ENCODE results near the gene AP3D1.

Gene AP3D1

GRCh38 chr19:2117215-2117960, 34.0 kb downstream of the AP3D1 start:
- H3K36me3 Mint-ChIP-seq (ENCODE audit: low read depth) = peaks cover 94% of the 10 kb centered on the region
- DNase-seq = no peak
- no peak overlapping the region for H3K4me3 Mint-ChIP-seq
- H3K9me3 Mint-ChIP-seq = no peaks in the 10 kb centered on the region
- H3K4me1 Mint-ChIP-seq (ENCODE audit: low read depth) = peaks cover 4% of the 10 kb centered on the region
- no peak overlapping the region for H3K27ac Mint-ChIP-seq
- H3K27me3 Mint-ChIP-seq = no peaks in the 10 kb centered on the region

- H3K4me3 Mint-ChIP-seq = no peak overlapping the region
- no peak for DNase-seq
- H3K27ac Mint-ChIP-seq = no peak overlapping the region
- H3K36me3 Mint-ChIP-seq (ENCODE audit: low read depth) = peaks cover 96% of the 10 kb centered on the region
- no peaks in the 10 kb centered on the region for H3K9me3 Mint-ChIP-seq
- peaks cover 7% of the 10 kb centered on the region for H3K4me1 Mint-ChIP-seq (ENCODE audit: low read depth)
- no peaks in the 10 kb centered on the region for H3K27me3 Mint-ChIP-seq
Measured at GRCh38 chr19:2116507-2116906, 34.9 kb downstream of the AP3D1 start.

DNA sequence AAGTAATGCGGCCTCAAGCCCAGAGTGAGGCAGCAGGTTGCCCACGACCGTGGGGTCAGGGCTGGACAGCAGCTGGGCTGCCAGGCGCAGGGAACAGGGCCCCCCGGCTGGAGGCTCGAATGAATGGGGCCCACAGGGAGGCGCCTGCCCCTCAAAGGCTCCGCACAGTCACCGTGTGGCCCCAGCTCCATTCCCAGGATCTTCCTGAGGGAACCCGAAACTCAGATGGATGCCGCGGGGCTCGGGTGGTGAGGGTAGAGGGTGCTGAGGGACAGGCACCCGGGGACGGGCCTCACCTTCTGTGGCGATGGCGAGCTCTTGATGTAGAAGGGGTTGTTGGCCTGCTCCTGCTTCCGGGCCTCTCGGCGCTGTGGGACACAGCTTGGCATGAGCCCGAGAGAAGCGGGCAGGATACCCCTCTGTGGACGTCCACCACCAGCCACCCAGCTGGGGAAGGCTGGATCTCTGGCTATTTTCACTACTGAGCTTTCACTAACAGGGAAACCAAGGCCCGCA, 35.4 kb downstream of the AP3D1 start:
- Mint-ChIP-seq H3K4me1 (ENCODE audit: low read depth) (peaks cover 7% of the 10 kb centered on the region), H3K27ac (no peak overlapping the region), H3K27me3 (no peaks in the 10 kb centered on the region), H3K9me3 (no peaks in the 10 kb centered on the region), H3K4me3 (no peak overlapping the region), H3K36me3 (ENCODE audit: low read depth) (peaks cover 94% of the 10 kb centered on the region)
- no peak for DNase-seq

DNA sequence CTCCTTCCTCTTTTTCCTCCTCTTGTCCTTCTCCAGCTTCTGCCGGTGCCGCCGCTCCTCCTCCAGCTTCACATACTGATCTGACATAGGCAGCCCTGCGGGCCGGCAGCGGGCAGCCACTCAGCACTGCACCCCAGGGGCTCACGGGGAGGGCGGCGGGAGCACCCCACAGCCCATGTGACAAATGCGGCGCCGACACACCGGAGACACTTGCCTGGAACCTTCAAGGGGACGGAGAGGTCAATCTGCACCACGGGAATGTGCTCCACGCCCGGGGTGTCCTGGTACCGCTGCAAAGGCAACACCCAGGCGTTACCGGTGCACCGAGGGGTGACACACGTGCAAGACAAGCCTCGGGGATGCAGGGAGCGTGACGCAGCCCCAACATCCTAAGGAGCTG, 36.0 kb downstream of the AP3D1 start:
- Mint-ChIP-seq H3K9me3 (no peaks in the 10 kb centered on the region), H3K36me3 (ENCODE audit: low read depth) (peaks cover 93% of the 10 kb centered on the region), H3K4me3 (no peak overlapping the region), H3K4me1 (ENCODE audit: low read depth) (peaks cover 7% of the 10 kb centered on the region), H3K27ac (no peak overlapping the region), H3K27me3 (no peaks in the 10 kb centered on the region)
- DNase-seq = no peak

DNA sequence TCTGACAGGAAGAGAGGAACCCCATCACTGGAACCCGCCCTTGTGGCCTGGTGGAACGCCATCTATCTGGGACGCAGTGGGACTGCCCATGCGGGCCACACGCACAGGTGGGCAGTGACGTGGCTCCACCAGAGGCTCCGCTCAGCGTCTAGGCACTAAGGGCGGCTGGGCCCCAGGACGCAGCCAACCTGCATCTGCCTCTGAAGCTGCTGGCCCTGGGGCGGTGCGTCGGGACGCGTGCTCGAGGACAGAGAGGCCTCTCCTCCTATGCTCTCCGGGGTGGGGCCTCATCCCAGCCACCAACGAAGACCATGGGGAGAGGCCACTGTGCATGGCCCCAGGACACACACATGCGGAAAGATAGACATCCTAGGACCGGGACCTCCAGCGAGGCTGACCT, 36.5 kb downstream of the AP3D1 start:
- peaks cover 7% of the 10 kb centered on the region for H3K4me1 Mint-ChIP-seq (ENCODE audit: low read depth)
- DNase-seq = no peak
- H3K4me3 Mint-ChIP-seq = no peak overlapping the region
- no peaks in the 10 kb centered on the region for H3K27me3 Mint-ChIP-seq
- H3K9me3 Mint-ChIP-seq = no peaks in the 10 kb centered on the region
- no peak overlapping the region for H3K27ac Mint-ChIP-seq
- peaks cover 93% of the 10 kb centered on the region for H3K36me3 Mint-ChIP-seq (ENCODE audit: low read depth)

DNA sequence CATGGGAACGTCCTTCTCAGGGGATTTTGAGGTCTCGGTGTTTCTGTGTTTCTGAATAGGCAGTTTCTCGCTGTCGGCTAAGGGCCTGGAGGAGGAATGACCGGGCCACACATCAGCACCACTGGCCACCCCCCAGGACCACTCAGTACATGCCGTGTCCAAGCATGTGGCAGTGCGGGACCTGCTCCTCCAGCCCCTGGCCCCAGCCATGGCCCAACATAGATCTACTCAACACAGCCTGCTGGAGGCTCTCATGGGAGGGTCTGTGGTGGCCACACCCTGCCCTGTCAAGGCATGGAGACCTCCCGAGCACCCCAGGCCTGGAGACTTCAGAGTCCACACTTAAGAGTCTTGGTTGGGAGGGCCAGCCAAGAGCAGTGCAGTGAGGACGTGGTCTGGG, 37.1 kb downstream of the AP3D1 start:
- no peaks in the 10 kb centered on the region for H3K9me3 Mint-ChIP-seq
- peaks cover 7% of the 10 kb centered on the region for H3K4me1 Mint-ChIP-seq (ENCODE audit: low read depth)
- no peak overlapping the region for H3K4me3 Mint-ChIP-seq
- H3K27me3 Mint-ChIP-seq = no peaks in the 10 kb centered on the region
- no peak for DNase-seq
- H3K36me3 Mint-ChIP-seq (ENCODE audit: low read depth) = peaks cover 94% of the 10 kb centered on the region
- H3K27ac Mint-ChIP-seq = peak overlapping the region; percentile 39

DNA sequence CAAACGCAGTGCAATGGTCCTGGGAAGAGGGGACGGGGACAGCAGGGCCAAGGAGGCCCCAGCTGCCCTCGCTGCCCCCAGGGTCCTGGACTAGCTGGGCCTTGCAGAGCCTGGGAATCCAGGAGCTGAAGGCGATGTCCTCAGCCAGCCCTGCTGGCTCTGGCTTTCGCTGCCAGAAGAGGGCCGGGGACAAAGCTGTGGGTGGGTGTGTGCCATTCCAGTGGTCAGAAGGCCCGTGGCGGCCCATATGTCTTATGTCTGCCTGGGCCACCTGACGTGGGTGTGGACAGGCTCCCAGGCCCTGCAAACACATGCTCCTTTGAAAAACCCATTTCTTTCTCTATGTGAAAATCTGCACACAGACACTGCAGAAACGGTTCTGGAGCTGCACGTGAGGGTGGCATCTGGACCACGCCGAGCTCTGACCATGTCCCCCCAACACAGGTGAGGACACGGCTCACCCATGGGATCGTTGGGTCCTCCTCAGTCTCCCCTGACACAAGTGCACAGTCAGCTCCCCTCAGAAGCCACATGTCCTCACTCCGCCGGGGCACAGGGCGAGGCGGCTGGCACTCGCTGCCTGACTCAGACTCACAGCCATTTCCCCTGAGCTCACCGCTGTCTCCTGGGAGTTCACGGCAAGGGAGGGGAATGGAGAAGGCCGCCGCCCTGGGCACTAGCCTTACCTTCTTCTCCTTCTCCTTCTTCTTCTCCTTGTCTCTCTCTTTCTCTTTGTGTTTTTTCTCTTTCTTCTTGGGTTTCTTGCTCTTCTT, 37.7 kb downstream of the AP3D1 start:
- Mint-ChIP-seq H3K9me3 (no peaks in the 10 kb centered on the region), H3K4me1 (ENCODE audit: low read depth) (peaks cover 7% of the 10 kb centered on the region), H3K4me3 (no peak overlapping the region), H3K27ac (peak overlapping the region; percentile 39), H3K27me3 (no peaks in the 10 kb centered on the region), H3K36me3 (ENCODE audit: low read depth) (peaks cover 93% of the 10 kb centered on the region)
- DNase-seq = no peak

- Mint-ChIP-seq H3K36me3 (ENCODE audit: low read depth) (peaks cover 93% of the 10 kb centered on the region), H3K27me3 (no peaks in the 10 kb centered on the region), H3K27ac (peak overlapping the region; percentile 86), H3K4me3 (no peak overlapping the region), H3K4me1 (ENCODE audit: low read depth) (peaks cover 7% of the 10 kb centered on the region), H3K9me3 (no peaks in the 10 kb centered on the region)
- no peak for DNase-seq
Measured at GRCh38 chr19:2112516-2113320, 38.6 kb downstream of the AP3D1 start.

GRCh38 chr19:2111886-2112285, 39.5 kb downstream of the AP3D1 start:
- H3K4me3 Mint-ChIP-seq = no peak overlapping the region
- H3K9me3 Mint-ChIP-seq = no peaks in the 10 kb centered on the region
- H3K36me3 Mint-ChIP-seq (ENCODE audit: low read depth) = peaks cover 93% of the 10 kb centered on the region
- H3K27ac Mint-ChIP-seq = no peak overlapping the region
- no peaks in the 10 kb centered on the region for H3K27me3 Mint-ChIP-seq
- H3K4me1 Mint-ChIP-seq (ENCODE audit: low read depth) = peaks cover 7% of the 10 kb centered on the region
- DNase-seq = no peak

DNA sequence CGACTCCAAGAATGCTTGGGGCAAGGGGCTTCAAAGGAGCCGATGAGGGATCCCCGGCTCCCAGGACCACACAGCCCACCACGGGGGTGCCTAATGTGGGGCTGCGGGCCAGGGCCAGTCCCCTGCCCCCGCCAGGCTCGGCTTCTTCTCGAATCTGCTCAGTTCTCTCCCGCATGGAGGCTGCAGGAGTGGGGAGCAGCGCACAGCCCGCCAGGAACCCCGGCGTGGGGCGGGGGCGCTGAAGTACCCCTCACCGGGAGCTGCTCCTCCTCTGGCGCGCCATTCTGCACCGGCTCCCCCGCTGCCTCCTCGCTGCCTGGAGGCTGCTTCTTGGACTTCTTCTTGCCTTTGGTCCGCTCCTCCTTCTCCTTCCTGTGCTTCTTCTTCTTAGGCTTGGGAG, 39.9 kb downstream of the AP3D1 start:
- DNase-seq = no peak
- H3K9me3 Mint-ChIP-seq = no peaks in the 10 kb centered on the region
- no peaks in the 10 kb centered on the region for H3K27me3 Mint-ChIP-seq

GRCh38 chr19:2110822-2111221, 40.5 kb downstream of the AP3D1 start:
- no peak for DNase-seq
- H3K27ac Mint-ChIP-seq = no peak overlapping the region
- H3K4me1 Mint-ChIP-seq (ENCODE audit: low read depth) = peaks cover 7% of the 10 kb centered on the region
- H3K36me3 Mint-ChIP-seq (ENCODE audit: low read depth) = peaks cover 93% of the 10 kb centered on the region
- no peak overlapping the region for H3K4me3 Mint-ChIP-seq
- H3K27me3 Mint-ChIP-seq = no peaks in the 10 kb centered on the region
- no peaks in the 10 kb centered on the region for H3K9me3 Mint-ChIP-seq

More for the DNA sequence above, 39.9 kb downstream of the AP3D1 start:
- H3K4me1 Mint-ChIP-seq (ENCODE audit: low read depth) = peaks cover 7% of the 10 kb centered on the region
- H3K27ac Mint-ChIP-seq = no peak overlapping the region
- no peak overlapping the region for H3K4me3 Mint-ChIP-seq
- H3K36me3 Mint-ChIP-seq (ENCODE audit: low read depth) = peaks cover 93% of the 10 kb centered on the region

- Mint-ChIP-seq H3K4me3 (no peak overlapping the region), H3K36me3 (ENCODE audit: low read depth) (peaks cover 93% of the 10 kb centered on the region), H3K4me1 (ENCODE audit: low read depth) (peaks cover 7% of the 10 kb centered on the region), H3K9me3 (peaks cover 8% of the 10 kb centered on the region), H3K27ac (peak overlapping the region; percentile 35), H3K27me3 (no peaks in the 10 kb centered on the region)
- no peak for DNase-seq
Measured at GRCh38 chr19:2109046-2109864, 42.1 kb downstream of the AP3D1 start.

GRCh38 chr19:2108251-2109016, 42.9 kb downstream of the AP3D1 start:
- peak overlapping the region; percentile 5 for H3K27ac Mint-ChIP-seq

More at GRCh38 chr19:2108251-2109016, 42.9 kb downstream of the AP3D1 start:
- Mint-ChIP-seq H3K36me3 (ENCODE audit: low read depth) (peaks cover 93% of the 10 kb centered on the region), H3K9me3 (peaks cover 8% of the 10 kb centered on the region), H3K4me1 (ENCODE audit: low read depth) (peaks cover 4% of the 10 kb centered on the region), H3K4me3 (no peak overlapping the region), H3K27me3 (no peaks in the 10 kb centered on the region)
- DNase-seq = no peak
